C4-2B (cell line): ENCODE data around the gene FBN3.

Experiments
- H3K27ac ChIP-seq: fragments of 450-650 bp; 2 replicates; pipeline ENCODE4 v1.5.1; 2017
- CTCF ChIP-seq: fragments of 450-650 bp; conservative IDR thresholded peaks from 2 replicates; pipeline ENCODE4 v1.5.1; 2017; ENCODE audit warnings: mild to moderate bottlenecking
- ZFX ChIP-seq: fragments of 450-650 bp; IDR thresholded peaks from 2 replicates; pipeline ENCODE4 v1.6.1; 2017

The FBN3 gene

GRCh38 chr19:8113017-8113416, 36.4 kb downstream of the FBN3 start:
- TF ChIP-seq ZFX (no peak), CTCF (no peak)
- no peak overlapping the region for H3K27ac ChIP-seq

DNA sequence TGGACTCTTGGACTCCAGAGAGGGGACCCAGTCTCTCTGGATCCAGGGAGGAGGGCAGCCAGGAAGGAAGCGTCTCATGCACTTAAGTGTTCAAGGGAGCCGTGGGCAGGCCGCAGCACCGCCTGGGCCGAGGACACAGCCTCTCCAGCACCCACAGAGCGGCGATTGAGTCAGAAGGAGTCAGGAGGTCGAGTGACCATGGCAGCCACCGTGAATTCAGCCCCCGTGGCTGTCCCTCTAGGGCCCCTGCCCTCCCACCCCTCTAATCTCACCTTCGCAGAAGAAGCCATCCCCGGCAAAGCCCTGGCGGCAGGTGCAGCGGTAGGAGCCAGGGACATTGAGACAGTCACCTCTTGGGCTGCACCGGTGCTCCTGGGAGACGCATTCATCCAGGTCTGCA, 38.0 kb downstream of the FBN3 start:
- no peak overlapping the region for H3K27ac ChIP-seq
- TF ChIP-seq ZFX = no peak
- no peak for TF ChIP-seq CTCF

- no peak for TF ChIP-seq CTCF
- no peak overlapping the region for H3K27ac ChIP-seq
Observed at GRCh38 chr19:8110931-8111330, 38.5 kb downstream of the FBN3 start.

DNA sequence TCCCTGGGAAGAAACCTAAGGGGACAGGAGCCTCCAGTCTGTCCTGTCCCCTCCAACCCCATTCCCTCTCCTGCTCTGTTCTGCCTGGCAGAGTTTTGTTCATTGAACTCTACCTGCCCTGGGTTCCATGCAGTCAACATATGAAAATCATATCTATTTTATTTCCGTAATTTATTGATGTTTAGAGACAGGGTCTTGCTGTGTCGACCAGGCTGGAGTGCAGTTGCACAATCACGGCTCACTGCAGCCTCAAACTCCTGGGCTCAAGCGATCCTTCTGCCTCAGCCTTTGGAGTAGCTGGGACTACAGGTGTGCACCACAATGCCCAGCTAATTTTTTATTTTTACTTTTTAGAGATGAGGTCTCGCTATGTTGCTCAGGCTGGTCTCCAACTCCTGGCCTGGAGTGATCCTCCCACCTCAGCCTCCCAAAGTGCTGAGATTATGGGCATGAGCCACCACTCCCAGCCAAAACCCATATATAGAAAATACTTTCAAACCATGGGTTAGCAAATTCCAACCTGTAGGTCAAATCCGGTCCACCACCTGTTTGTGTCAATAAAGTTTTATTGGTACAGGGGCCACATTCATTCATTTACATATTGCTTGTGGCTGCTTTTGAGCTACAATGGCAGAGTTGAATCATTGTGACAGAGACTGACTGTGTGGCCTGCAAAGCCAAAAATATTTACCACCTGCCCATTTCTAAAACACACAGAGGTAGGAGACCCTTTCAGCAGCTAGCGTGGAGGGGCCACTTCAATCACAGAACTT, 39.3 kb downstream of the FBN3 start:
- TF ChIP-seq CTCF (no peak), ZFX (no peak)
- no peak overlapping the region for H3K27ac ChIP-seq

DNA sequence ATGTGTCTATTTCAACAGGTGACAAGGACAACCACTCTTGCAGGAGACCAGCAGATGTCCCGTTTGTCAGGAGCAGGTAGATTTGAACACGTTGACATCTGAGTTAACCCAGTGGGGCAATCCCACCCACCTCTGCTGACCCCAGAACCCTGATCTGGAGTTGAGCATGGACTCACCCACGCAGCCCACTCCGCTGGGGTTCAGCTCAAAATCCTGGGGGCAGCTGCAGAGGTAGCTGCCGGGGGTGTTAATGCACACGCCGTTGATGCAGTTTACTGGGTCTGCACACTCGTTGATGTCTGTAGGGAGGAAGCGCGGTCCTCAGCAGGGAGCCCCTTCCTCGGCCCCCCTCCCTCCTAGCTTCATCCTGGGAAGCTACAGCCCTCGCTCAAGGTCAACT, 39.9 kb downstream of the FBN3 start:
- no peak overlapping the region for H3K27ac ChIP-seq
- TF ChIP-seq ZFX = no peak
- TF ChIP-seq CTCF = no peak

DNA sequence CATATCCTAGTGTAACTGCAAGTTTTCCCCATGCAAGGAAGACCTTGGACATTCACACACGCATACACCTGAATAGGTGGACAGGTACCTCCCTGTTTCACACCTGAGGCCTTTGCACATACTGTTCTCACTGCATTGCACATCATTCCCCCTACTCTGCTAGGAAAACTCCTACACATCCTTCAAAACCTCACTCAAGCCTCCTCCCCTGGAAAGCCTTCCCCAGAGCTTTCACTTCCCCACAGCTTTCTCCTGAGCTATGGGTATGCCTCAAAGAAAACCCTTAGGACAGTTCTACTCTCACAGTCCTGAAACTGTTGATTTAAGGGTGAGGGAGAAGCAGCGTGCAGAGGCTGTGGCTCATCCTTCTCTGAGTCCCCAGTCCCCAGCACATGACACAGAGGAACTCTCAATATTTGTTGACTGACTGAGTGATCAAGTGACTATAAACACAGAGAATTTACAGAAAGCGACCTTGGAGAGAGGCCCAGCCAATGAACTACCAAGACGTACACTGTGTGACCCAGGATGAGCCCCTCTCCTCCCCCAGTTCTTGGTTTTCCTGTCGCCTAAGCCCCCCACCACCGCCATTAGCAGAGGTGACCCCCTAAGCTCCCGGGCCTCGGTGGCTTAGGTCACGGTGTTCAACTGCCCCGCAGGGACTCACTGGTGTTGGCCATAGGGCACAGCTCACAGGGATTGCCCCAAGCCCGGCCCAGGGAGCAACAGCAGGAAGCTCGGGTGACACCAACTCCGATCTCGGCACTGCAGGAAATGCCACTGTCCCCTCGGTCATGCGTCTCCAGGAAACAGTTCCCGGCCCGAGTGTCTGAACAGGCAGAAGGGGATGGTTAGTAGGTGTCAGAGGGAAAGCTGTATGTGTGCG, 40.6 kb downstream of the FBN3 start:
- TF ChIP-seq CTCF = no peak
- no peak for TF ChIP-seq ZFX
- H3K27ac ChIP-seq = no peak overlapping the region

DNA sequence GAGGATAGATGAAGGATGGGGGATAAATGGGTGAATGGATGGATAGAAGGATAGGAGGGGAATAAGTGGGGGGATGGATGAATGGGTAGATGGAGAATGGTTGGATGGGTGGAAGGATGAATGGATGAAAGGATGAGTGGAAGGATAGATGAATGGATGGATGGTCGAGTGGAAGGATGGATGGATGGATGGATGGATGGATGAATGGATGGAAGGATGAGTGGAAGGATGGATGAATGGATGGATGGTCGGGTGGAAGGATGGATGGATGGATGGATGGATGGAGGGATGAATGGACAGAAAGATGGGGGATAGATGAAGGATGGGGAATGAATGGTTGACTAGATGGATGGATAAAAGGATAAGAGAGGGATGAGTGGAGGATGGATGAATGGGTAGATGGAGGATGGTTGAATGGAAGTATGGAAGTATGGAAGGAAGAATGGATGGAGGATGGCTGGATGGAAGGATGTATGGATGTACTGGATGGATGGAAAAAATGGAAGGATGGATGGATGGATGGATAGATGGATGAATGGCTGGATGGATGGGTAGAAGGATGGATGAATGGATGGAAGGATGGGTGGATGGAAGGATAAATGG, 42.0 kb downstream of the FBN3 start:
- TF ChIP-seq CTCF (no peak), ZFX (no peak)
- H3K27ac ChIP-seq = no peak overlapping the region
